OCI-LY7 (cell line): ENCODE results near the gene OR8B3. TPM values are rescaled to one million over a fixed set of nuclear protein-coding genes. Genes with fewer than 3 reads are reported as not detected.

Experiments
- BruUV-seq: library from RNA; stranded (reverse); fragments of 400-500 nt; replicated peaks from 2 replicates; lab custom pipeline; 2021; lab: Mats Ljungman, UMichigan
- CTCF ChIA-PET: fragments of 300-600 bp; sonication (Branson Sonifier 250); formaldehyde crosslinking; loops from one replicate; lab custom pipeline; 2022; ENCODE audit warnings: antibody characterized with exemption; ENCODE audit not compliant: unreplicated experiment; lab: Charles Lee
- POLR2A ChIA-PET: fragments of 300-600 bp; sonication (Branson Sonifier 250); formaldehyde crosslinking; loops from one replicate; lab custom pipeline; 2022; ENCODE audit warnings: antibody characterized with exemption; lab: Charles Lee
- DNase-seq: peaks from one replicate; pipeline ENCODE4 v3.0.0-alpha.2; 2015; ENCODE audit warnings: low spot score
- H2AFZ ChIP-seq: fragments of 200-600 bp; sonication (generic), shearing (Covaris generic); 2 replicates; pipeline ENCODE4 v1.6.1; 2014; ENCODE audit warnings: mild to moderate bottlenecking, antibody characterized with exemption, low read length, moderate library complexity
- H3K27ac ChIP-seq: fragments of 200-600 bp; sonication (generic); 2 replicates; pipeline ENCODE4 v1.5.1; 2014; ENCODE audit warnings: mixed run types, low read depth, mild to moderate bottlenecking, moderate library complexity, low read length, inconsistent platforms; ENCODE audit not compliant: poor library complexity, severe bottlenecking
- H3K36me3 ChIP-seq: fragments of 200-600 bp; sonication (generic); 2 replicates; pipeline ENCODE4 v1.6.1; 2014; ENCODE audit warnings: mild to moderate bottlenecking, antibody characterized with exemption, low read length, moderate library complexity, mixed read lengths; ENCODE audit not compliant: insufficient read depth
- H3K4me1 ChIP-seq: fragments of 200-600 bp; sonication (generic); 2 replicates; pipeline ENCODE4 v1.5.1; 2014; ENCODE audit warnings: mild to moderate bottlenecking, low read length; ENCODE audit not compliant: insufficient read depth, poor library complexity, severe bottlenecking
- H3K4me2 ChIP-seq: fragments of 200-600 bp; sonication (generic); 2 replicates; pipeline ENCODE4 v1.6.1; 2014; ENCODE audit warnings: mild to moderate bottlenecking, low read length
- H3K4me3 ChIP-seq: fragments of 200-600 bp; sonication (generic); 2 replicates; pipeline ENCODE4 v1.5.1; 2014; ENCODE audit warnings: mild to moderate bottlenecking, low read depth, low read length; ENCODE audit not compliant: poor library complexity, severe bottlenecking
- H3K79me2 ChIP-seq: fragments of 200-600 bp; sonication (generic); 2 replicates; pipeline ENCODE4 v1.6.1; 2016; ENCODE audit warnings: low read depth, mild to moderate bottlenecking, low read length, moderate library complexity, mixed read lengths; ENCODE audit not compliant: insufficient read depth
- H3K9me2 ChIP-seq: fragments of 200-600 bp; sonication (generic); 2 replicates; pipeline ENCODE4 v1.6.1; 2016; ENCODE audit warnings: mild to moderate bottlenecking, low read length, mixed read lengths; ENCODE audit not compliant: insufficient read depth
- H3K9me3 ChIP-seq: fragments of 200-600 bp; sonication (generic); 2 replicates; pipeline ENCODE4 v1.6.1; 2014; ENCODE audit warnings: mild to moderate bottlenecking, mixed run types, low read length, mixed read lengths
- H4K20me1 ChIP-seq: fragments of 200-600 bp; sonication (generic); 2 replicates; pipeline ENCODE4 v1.6.1; 2014; ENCODE audit warnings: mild to moderate bottlenecking, antibody characterized with exemption, low read length, moderate library complexity, mixed read lengths; ENCODE audit not compliant: insufficient read depth
- CTCF ChIP-seq: fragments of 200-600 bp; sonication (generic); conservative IDR thresholded peaks from 2 replicates; pipeline ENCODE4 v1.5.1; 2014; ENCODE audit warnings: mild to moderate bottlenecking, antibody characterized with exemption, low read length, moderate library complexity, mixed read lengths
- EZH2phosphoT487 ChIP-seq: fragments of 200-600 bp; sonication (generic); IDR thresholded peaks from 2 replicates; pipeline ENCODE4 v1.6.1; 2018; ENCODE audit warnings: low read depth, borderline replicate concordance, mild to moderate bottlenecking, mixed run types, antibody characterized with exemption, low read length, moderate library complexity, mixed read lengths
- intact Hi-C: fragments of 100-400 bp; cut with micrococcal nuclease; formaldehyde crosslinking; loops from one replicate; pipeline ENCODE4 v1.10.0; 2022; ENCODE audit not compliant: unreplicated experiment
- total RNA-seq, 2 experiments: library from RNA; depleted of rRNA in 1 of 2; stranded (reverse); fragments of >200 nt in 1 of 2; shearing (Covaris generic) in 1 of 2; gene quantifications; 2 replicates each; pipeline ENCODE4 v1.2.3, GENCODE V29; 2014 to 2022

Gene OR8B3
- total RNA-seq, 2 experiments from 2014 or later: not detected

GRCh38 chr11:124429599-124429998, 30.8 kb upstream of the OR8B3 start:
- Histone ChIP-seq H3K9me2 (no peaks in the 10 kb centered on the region), H3K79me2 (no peaks in the 10 kb centered on the region), H3K4me2 (no peak overlapping the region), H3K27ac (no peak overlapping the region), H3K4me1 (no peaks in the 10 kb centered on the region), H2AFZ (no peak overlapping the region), H3K36me3 (no peaks in the 10 kb centered on the region), H3K4me3 (no peak overlapping the region), H3K9me3 (no peaks in the 10 kb centered on the region), H4K20me1 (no peaks in the 10 kb centered on the region)
- ChIA-PET CTCF (no interaction called here), POLR2A (interaction anchor here (0.8 kb wide), 1 partner anchor 18 kb away, joined by 3 read pairs; no protein-coding TSS in a partner anchor)
- no TSS peak for BruUV-seq
- DNase-seq: no peak
- intact Hi-C loops: no loop called here
- TF ChIP-seq CTCF (no peak), EZH2phosphoT487 (no peak)

- Histone ChIP-seq H3K79me2 (no peaks in the 10 kb centered on the region), H3K9me2 (no peaks in the 10 kb centered on the region), H3K9me3 (no peaks in the 10 kb centered on the region), H3K4me1 (no peaks in the 10 kb centered on the region), H3K4me2 (no peak within 1 kb of the TSS), H3K4me3 (no peak within 1 kb of the TSS), H2AFZ (no peak within 1 kb of the TSS), H3K27ac (no peak within 1 kb of the TSS), H4K20me1 (no peaks in the 10 kb centered on the region), H3K36me3 (no peaks in the 10 kb centered on the region)
- ChIA-PET CTCF (no interaction called here), POLR2A (interaction anchor here (0.7 to 1.0 kb wide), 2 partner anchors 15 to 1122 kb away, joined by 3 to 4 read pairs; no protein-coding TSS in a partner anchor)
- intact Hi-C loops: no loop called here
- BruUV-seq: no TSS peak
- TF ChIP-seq EZH2phosphoT487: no peak
- no peak for TF ChIP-seq CTCF
- DNase-seq: no peak
These were observed 25.6 kb upstream of the OR8B3 start, which contains the start of gene OR8B4 for GRCh38 chr11:124424384-124424921. OR8B4 (minus strand) TSS chr11:124424871; CDS start chr11:124424871, 0 bp downstream.

- no peak for TF ChIP-seq EZH2phosphoT487
- no peak for TF ChIP-seq CTCF
- Histone ChIP-seq H3K27ac (no peak overlapping the region), H4K20me1 (no peaks in the 10 kb centered on the region), H3K4me2 (no peak overlapping the region), H3K9me3 (no peaks in the 10 kb centered on the region), H3K36me3 (no peaks in the 10 kb centered on the region), H2AFZ (no peak overlapping the region), H3K4me1 (no peaks in the 10 kb centered on the region), H3K79me2 (no peaks in the 10 kb centered on the region), H3K4me3 (no peak overlapping the region), H3K9me2 (no peaks in the 10 kb centered on the region)
- DNase-seq: no peak
- CTCF ChIA-PET: no interaction called here
- BruUV-seq: no TSS peak
- POLR2A ChIA-PET: no interaction called here
- intact Hi-C loops: no loop called here
These were observed 22.2 kb upstream of the OR8B3 start for GRCh38 chr11:124421043-124421442.
